Motor neuron (in vitro differentiated cells): ENCODE data around the gene ACCS. TPM values are rescaled to one million over a fixed set of nuclear protein-coding genes. Genes with fewer than 3 reads are reported as not detected.

Source experiments
- ATAC-seq, 8 experiments: fragments of 200-7000 bp; cut with Tn5 transposase; replicated peaks in 6 of 8; 2 replicates each; pipeline ENCODE4 v1.8.0; 2021; ENCODE audit warnings: mild to moderate bottlenecking in 8 of 8, moderate library complexity in 8 of 8
- H3K27ac ChIP-seq, 2 donors: fragments of 250-450 bp; sonication (Bioruptor Pico); 2 replicates each; pipeline ENCODE4 v1.9.0; 2021; ENCODE audit warnings: antibody characterized with exemption in 2 of 2, mild to moderate bottlenecking in 2 of 2, moderate library complexity in 1 of 2
- H3K4me1 ChIP-seq, 2 donors: fragments of 250-450 bp; sonication (Bioruptor Pico); replicated peaks in 1 of 2; 2 replicates each; pipeline ENCODE4 v1.6.1; 2021; ENCODE audit warnings: antibody characterized with exemption in 2 of 2, mild to moderate bottlenecking in 2 of 2, moderate library complexity in 1 of 2
- H3K4me3 ChIP-seq, 5 donors: fragments of 250-450 bp; sonication (Bioruptor Pico); 2 replicates each; pipeline ENCODE4 v1.9.0; 2021; ENCODE audit warnings: antibody characterized with exemption in 5 of 5, mild to moderate bottlenecking in 5 of 5, moderate library complexity in 4 of 5
- WGBS, 10 experiments: fragments of 450-650 bp; shearing (Covaris generic); methylation state at CpG; one replicate each; pipeline ENCODE4 v1.0.0; 2022; 5-methylcytosine and 5-hydroxymethylcytosine counted together
- in situ Hi-C, 9 experiments: fragments of 400-800 bp; cut with MboI; loops; one replicate each; pipeline ENCODE4 v1.15.0; 2021; ENCODE audit warnings: low sequenced_read_pairs in 9 of 9, low pct_unique_long_range_greater_than_20kb in 2 of 9; ENCODE audit not compliant: unreplicated experiment in 9 of 9
- total RNA-seq, 8 experiments: library from RNA; unstranded; fragments of 300-600 nt; gene quantifications; 2 replicates each; pipeline versions ENCODE4 v1.2.3 to v1.2.4, GENCODE V29; 2022

The ACCS gene, protein sequence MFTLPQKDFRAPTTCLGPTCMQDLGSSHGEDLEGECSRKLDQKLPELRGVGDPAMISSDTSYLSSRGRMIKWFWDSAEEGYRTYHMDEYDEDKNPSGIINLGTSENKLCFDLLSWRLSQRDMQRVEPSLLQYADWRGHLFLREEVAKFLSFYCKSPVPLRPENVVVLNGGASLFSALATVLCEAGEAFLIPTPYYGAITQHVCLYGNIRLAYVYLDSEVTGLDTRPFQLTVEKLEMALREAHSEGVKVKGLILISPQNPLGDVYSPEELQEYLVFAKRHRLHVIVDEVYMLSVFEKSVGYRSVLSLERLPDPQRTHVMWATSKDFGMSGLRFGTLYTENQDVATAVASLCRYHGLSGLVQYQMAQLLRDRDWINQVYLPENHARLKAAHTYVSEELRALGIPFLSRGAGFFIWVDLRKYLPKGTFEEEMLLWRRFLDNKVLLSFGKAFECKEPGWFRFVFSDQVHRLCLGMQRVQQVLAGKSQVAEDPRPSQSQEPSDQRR
- 10 to 100 TPM in 3 of 8 experiments, 1 to 10 TPM in 3, under 1 TPM in 1, not detected in 1; 0.75 to 28.9 (median 4.6) TPM for total RNA-seq

DNA sequence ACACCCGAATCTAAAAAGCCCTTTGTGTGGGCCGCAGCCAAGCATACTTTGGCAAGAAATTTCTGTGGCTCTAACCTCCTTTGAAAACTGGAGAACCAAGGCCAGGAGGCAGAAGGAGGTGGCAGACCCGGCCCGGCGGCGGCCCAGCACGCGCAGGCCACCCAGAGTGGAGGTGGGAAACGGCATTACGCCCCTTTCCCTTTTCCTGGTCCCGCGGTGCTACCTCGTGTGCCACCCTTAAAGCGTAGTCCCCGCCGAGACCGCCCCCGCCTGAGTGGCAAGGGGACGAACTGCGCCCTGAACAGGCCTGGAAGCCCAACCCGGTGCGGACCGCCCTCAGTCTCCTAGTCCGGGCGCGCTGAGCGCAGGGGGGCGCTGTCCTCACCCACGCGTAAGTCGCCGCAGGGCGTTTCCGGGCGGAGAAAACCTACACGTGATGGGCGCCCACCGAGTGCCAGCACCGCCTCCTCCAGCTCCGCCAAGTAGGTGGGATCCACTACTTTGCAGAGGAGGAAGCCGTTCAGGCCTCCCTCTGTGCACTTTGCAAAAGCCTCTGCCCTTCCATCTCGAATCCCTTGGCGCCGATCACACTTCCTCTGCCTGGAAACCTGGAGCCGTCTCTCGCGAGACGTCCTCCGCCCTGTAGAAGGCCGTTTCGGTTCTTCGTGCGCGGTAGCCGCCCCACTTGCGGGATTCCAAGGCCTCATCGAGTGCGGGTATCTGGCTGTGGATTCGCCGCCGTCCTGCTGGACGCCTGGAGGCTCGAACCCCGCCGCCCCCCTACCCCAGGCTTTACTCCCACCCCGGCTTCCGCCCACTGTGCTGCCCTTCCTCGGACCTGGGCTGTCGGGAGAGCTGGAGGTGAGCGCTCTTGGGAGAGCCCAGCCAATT is at the start of gene ACCS:
Gene ACCS (plus strand): TSS at position 430 of the 891 bp plus-strand sequence. CDS start 1,358 bp downstream, outside the sequence.
- in situ Hi-C loops = loop anchor here in 1 of 9 experiments (25.0 kb wide), 1 partner anchor 179 kb away; the partner anchor contains the start of gene ALKBH3
- peak within 1 kb of the TSS in 1 of 2 donors; percentile 75 for H3K27ac ChIP-seq
- WGBS, 10 experiments = 0 to 24% (median 6%) methylated on average over 1 to 13 of the region's 70 CpGs; no CpG with 5 or more reads in 3 of the 10 experiments
- H3K4me3 ChIP-seq = peak within 1 kb of the TSS in 4 of 5 donors; percentile 5 to 45 (median 18)
- peak; percentile 90 to 98 (median 96) for ATAC-seq
- peaks cover 0 to 10% of the 10 kb centered on the region in 2 donors for H3K4me1 ChIP-seq

DNA sequence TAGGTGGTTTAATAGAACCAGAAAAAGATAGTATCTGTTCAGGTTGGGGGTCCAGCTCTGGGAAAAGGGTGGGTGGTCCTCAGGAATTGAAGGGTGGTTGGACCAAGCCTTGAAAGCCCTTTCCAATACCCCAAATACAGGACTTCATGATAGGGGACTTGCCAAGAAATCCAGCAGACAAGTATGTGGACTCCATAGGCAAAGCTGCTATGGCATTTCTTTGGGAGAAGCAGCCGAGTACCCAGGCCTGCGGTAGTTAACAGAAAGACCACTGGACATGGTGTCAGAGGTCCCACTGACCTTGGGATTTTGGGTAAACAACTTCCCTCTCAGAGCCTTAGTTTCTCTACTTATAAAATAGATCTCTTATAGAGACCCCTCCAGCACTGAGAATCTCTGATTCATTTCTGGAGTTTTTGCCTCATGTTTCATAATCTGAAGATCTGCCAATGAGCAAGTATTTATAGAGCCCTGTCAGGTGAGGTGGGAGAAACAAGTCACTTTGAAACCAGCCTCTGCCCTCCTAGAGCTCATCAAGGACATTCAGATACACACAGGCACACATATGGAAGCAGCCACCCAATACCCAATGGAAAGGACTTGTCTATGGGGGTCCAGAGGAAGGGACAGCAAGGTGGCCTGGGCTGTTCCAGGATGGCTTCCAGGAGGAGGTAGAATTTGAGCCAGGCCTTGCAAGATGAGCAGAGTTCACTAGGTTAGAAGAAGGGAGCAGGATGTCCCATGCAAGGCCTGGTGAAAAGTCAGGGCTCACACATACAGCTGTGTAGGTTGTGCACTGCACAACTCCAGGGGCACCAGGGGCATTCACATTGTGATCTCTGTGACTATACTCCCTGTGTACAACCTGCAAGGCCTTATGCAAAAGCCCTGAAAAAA is 49.3 kb upstream of the ACCS start:
- no peak for ATAC-seq
- H3K27ac ChIP-seq = peak overlapping the region in 1 of 2 donors; percentile 29
- in situ Hi-C loops = no loop called here
- 67 to 100% (median 90%) methylated on average over 1 to 2 of the region's 2 CpGs; no CpG with 5 or more reads in 3 of the 10 experiments for WGBS, 10 experiments
- H3K4me1 ChIP-seq = peaks cover 3 to 8% of the 10 kb centered on the region in 2 donors
- no peak overlapping the region for H3K4me3 ChIP-seq

DNA sequence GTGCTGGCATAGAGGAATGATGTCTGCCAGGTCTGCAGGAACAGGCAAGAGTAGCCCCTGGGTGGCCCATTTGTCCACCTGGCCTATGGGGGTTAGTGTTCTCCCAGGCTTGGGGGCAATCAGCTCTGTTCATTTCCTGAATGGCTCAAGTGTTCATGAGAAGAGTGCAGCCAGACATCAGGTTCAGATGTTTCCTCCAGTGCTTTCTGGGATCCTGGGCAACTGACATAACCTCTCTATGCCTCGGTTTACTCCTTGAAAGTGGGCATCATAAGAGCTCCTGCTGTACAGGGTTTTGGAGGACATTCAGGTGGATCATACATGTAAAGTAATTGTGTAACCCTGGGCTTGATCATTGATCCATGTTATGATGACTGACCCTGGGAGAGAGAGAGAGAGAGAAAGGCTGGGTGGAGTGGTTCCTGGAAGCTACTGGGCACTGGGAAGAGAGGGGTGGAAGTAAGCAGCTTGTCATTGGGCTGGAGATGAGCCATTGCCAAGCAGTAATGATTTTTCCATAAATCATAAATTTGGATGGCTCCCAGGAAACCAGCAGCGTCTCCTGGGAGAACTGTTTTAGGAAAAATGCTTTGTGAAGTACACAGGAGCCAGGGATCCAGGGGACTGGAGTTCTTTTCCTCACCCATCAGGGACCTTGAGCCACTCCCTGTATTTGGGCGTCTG is 48.5 kb upstream of the ACCS start:
- H3K27ac ChIP-seq = no peak overlapping the region
- H3K4me3 ChIP-seq = no peak overlapping the region
- peak in 3 of 8 experiments; percentile 49 to 83 (median 64) for ATAC-seq
- in situ Hi-C loops = no loop called here
- WGBS, 10 experiments = 0 to 100% (median 80%) methylated on average over 1 to 2 of the region's 3 CpGs; no CpG with 5 or more reads in 3 of the 10 experiments
- peaks cover 3 to 8% of the 10 kb centered on the region in 2 donors for H3K4me1 ChIP-seq

DNA sequence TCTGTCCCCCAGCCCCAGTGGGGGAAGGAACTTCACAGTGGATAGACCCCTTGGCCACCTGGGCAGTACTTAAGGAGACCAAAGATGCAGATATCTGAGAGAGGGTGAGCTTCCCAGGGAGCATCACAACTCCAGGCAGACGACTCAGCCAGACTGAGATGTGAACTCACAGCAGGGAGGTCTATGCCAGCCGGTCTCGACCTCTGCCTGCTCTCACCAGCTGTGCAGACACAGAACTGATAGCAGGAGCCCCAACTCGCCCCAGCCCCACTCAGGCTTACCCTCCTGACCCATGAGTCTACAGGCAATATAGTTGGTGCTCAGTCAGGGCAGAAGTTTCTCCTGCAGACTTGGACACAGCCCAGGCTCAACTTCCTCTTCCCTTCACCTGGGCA is 47.9 kb upstream of the ACCS start:
- in situ Hi-C loops = no loop called here
- H3K4me1 ChIP-seq = peaks cover 3 to 8% of the 10 kb centered on the region in 2 donors
- no CpG with 5 or more reads among the region's 4 CpGs for WGBS, 10 experiments
- H3K27ac ChIP-seq = no peak overlapping the region
- H3K4me3 ChIP-seq = no peak overlapping the region
- ATAC-seq = peak in 2 of 8 experiments; percentile 5 to 24

DNA sequence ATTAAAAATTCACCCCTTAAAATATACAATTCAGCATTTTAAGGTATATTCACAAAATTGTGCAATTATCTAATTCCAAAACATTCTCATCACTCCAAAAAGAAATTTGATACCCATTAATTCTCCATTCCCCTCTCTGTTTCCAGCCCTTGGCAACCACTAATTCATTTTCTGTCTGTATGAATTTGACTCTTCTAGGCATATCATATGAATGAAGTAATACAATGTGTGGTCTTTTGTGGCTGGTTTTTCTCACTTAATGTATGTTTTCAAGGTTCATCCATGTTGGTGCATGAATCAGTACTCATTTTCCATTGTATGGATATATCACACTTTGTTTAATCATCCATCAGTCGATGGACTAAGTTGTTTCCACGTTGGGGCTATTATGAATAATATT is 47.2 kb upstream of the ACCS start:
- Histone ChIP-seq H3K27ac (no peak overlapping the region), H3K4me3 (no peak overlapping the region), H3K4me1 (peaks cover 3 to 8% of the 10 kb centered on the region in 2 donors)
- in situ Hi-C loops = no loop called here
- no peak for ATAC-seq
- WGBS, 10 experiments = 0 to 100% (median 31%) methylated on average over 1 to 2 of the region's 2 CpGs; no CpG with 5 or more reads in 4 of the 10 experiments

DNA sequence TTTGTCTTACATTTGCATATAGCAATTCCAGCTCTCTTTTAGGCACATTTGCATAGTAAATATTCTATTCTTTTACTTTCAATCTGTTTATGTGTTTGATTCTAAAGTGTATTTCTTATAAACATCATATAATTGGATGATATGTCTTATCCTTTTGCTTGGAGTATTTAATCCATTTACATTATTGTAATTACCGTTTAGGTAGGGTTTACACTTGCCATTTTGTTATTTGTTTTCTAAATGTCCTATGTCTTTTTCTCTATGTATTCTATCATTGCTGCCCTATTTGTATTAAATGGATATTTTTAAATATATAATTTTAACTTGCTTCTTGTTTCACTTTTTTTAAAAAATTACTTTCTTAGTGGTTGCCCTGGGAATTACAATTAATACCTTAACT is 41.1 kb upstream of the ACCS start:
- Histone ChIP-seq H3K4me1 (no peaks in the 10 kb centered on the region), H3K4me3 (no peak overlapping the region), H3K27ac (no peak overlapping the region)
- in situ Hi-C loops = loop anchor here in 5 of 9 experiments (25.0 kb wide), 2 partner anchors 113 to 138 kb away; partner anchors contain the start of gene ALKBH3 (in 2 of the 5)
- no peak for ATAC-seq
- WGBS, 10 experiments = 48 to 100% (median 83%) methylated on average over 1 of the region's 1 CpG; no CpG with 5 or more reads in 1 of the 10 experiments

DNA sequence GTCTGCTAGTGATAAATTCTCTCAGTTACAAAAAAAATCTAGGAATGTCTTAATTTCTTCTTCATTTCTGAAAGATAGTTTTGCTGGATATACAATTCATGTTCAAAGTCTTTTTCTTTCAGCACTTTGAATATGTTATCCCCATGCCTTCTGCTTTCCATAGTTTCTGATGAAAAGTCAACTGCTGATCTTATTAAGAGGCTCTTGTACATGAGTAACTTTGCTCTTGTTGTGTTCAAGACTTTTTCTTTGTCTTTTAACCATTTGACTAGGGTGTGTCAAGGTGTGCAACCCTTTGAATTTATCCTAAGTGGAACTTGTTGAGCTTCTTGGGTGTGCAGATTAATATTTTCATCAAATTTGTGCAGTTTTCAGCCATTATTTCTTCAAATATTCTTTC is 40.3 kb upstream of the ACCS start:
- Histone ChIP-seq H3K27ac (no peak overlapping the region), H3K4me1 (peaks cover 7% of the 10 kb centered on the region in 2 donors), H3K4me3 (no peak overlapping the region)
- no peak for ATAC-seq
- in situ Hi-C loops = loop anchor here in 5 of 9 experiments (25.0 kb wide), 2 partner anchors 113 to 138 kb away; partner anchors contain the start of gene ALKBH3 (in 2 of the 5)

DNA sequence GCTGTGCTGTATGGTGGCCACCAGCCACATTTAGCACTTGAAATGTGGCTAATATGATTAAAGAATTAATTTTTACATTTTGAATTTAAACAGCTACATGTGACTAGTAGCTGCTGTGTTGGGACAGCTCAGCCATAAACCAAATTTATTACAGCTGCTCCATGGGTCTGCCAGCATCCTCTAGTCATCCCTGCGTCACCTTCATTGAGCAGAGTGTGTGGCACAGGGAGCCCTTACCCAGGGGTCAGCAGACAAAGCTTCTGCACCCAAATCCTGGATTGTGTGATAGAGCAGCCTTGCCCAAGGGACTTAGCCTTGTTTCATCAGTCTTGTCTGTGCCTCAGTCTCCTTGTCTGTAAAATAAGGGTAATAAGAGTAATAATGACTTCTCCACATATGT is 37.7 kb upstream of the ACCS start:
- 43 to 80% methylated on average over 1 of the region's 1 CpG; no CpG with 5 or more reads in 8 of the 10 experiments for WGBS, 10 experiments
- H3K4me1 ChIP-seq = peaks cover 9 to 13% of the 10 kb centered on the region in 2 donors
- H3K4me3 ChIP-seq = no peak overlapping the region
- no peak overlapping the region for H3K27ac ChIP-seq
- peak in 2 of 8 experiments; percentile 75 to 80 for ATAC-seq
- in situ Hi-C loops = loop anchor here in 5 of 9 experiments (25.0 kb wide), 2 partner anchors 116 to 141 kb away; partner anchors contain the start of gene ALKBH3 (in 2 of the 5)

DNA sequence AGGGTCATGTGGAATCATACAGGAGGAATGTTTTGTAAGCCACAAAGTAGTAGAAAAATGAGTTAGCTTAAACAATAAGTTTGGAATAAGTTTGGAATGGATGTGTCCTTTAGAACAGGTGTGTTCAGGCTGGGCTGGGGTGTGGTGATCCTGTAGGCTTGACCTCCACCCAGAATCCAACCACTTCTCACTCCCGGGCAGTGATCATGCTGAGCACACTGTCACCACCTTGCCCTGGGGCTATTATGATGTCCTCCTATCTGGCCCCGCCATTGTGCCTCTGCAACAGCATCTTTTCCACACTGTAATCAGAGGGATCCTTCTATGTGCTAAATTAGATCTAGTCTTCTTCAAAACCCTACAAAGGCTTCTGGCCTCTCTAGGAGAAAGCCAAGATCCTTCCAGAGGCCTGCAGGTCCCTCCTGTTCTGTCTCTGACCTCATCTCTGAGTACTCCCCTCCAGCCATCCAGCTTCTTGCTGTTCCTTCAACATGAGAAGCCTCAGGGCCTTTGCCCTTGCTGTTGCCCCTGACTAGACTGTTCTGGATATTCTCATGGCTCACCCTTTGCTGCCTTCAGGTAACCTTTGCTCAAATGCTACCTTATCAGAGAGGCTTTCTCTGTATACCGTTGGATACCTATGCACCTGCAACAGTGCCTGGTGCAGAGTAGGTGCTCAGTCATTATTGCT is 37.1 kb upstream of the ACCS start:
- WGBS, 10 experiments = 80 to 100% (median 89%) methylated on average over 1 to 2 of the region's 3 CpGs; no CpG with 5 or more reads in 6 of the 10 experiments
- in situ Hi-C loops = loop anchor here in 5 of 9 experiments (25.0 kb wide), 2 partner anchors 117 to 142 kb away; partner anchors contain the start of gene ALKBH3 (in 2 of the 5)
- Histone ChIP-seq H3K4me1 (peaks cover 11 to 13% of the 10 kb centered on the region in 2 donors), H3K4me3 (no peak overlapping the region), H3K27ac (no peak overlapping the region)
- peak in 2 of 8 experiments; percentile 43 to 49 for ATAC-seq

DNA sequence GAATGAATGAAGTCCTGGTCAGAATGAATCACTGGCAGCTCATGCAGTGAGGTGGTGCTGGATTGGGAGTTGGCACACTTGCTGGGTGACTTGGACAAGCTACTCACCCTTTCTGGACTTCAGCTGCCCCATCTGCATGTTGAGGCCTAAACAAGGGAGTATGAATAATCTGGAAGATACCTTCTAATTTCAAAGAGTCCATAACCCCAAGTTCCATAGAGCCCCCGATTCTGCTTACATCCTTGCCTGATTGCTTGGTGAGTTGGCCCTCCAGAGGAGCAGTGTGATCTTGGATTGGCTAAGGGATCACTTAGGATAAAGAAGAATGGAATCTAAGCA is 36.6 kb upstream of the ACCS start:
- Histone ChIP-seq H3K27ac (no peak overlapping the region), H3K4me1 (peaks cover 11 to 13% of the 10 kb centered on the region in 2 donors), H3K4me3 (no peak overlapping the region)
- WGBS, 10 experiments = 33 to 100% (median 86%) methylated on average over 1 of the region's 1 CpG; no CpG with 5 or more reads in 5 of the 10 experiments
- no peak for ATAC-seq
- in situ Hi-C loops = loop anchor here in 5 of 9 experiments (25.0 kb wide), 2 partner anchors 117 to 142 kb away; partner anchors contain the start of gene ALKBH3 (in 2 of the 5)
